Cortex of kidney (tissue), 1 donor: Measurements from ENCODE around the gene TPK1.

Source experiments
- DNase-seq: peaks from one replicate; lab custom pipeline; 2025; lab: John Stamatoyannopoulos, UW

Gene TPK1

GRCh38 chr7:144723301-144723700 is 112.6 kb downstream of the TPK1 start:
- no peak for DNase-seq

- no peak for DNase-seq
Measured at GRCh38 chr7:144720710-144721109, 115.1 kb downstream of the TPK1 start.

GRCh38 chr7:144720149-144720548 is 115.7 kb downstream of the TPK1 start:
- DNase-seq = no peak

GRCh38 chr7:144717720-144718119 is 118.1 kb downstream of the TPK1 start:
- no peak for DNase-seq

- DNase-seq = no peak
Measured at GRCh38 chr7:144713850-144714249, 122.0 kb downstream of the TPK1 start.

- no peak for DNase-seq
Measured at GRCh38 chr7:144710791-144711190, 125.1 kb downstream of the TPK1 start.

- no peak for DNase-seq
Measured at GRCh38 chr7:144709066-144709465, 126.8 kb downstream of the TPK1 start.

GRCh38 chr7:144691240-144691639 is 144.6 kb downstream of the TPK1 start:
- DNase-seq = no peak

GRCh38 chr7:144682581-144683280 is 153.1 kb downstream of the TPK1 start:
- no peak for DNase-seq

- DNase-seq = no peak
Measured at GRCh38 chr7:144676492-144676891, 159.4 kb downstream of the TPK1 start.

GRCh38 chr7:144674550-144674949 is 161.3 kb downstream of the TPK1 start:
- DNase-seq = no peak

GRCh38 chr7:144672869-144673268 is 163.0 kb downstream of the TPK1 start:
- DNase-seq = no peak

GRCh38 chr7:144671429-144671828 is 164.4 kb downstream of the TPK1 start:
- DNase-seq = no peak

- no peak for DNase-seq
Measured at GRCh38 chr7:144670218-144670617, 165.6 kb downstream of the TPK1 start.

GRCh38 chr7:144668503-144668902 is 167.3 kb downstream of the TPK1 start:
- no peak for DNase-seq

GRCh38 chr7:144665689-144666381 is 170.0 kb downstream of the TPK1 start:
- no peak for DNase-seq

GRCh38 chr7:144659211-144659610 is 176.6 kb downstream of the TPK1 start:
- DNase-seq = no peak

- DNase-seq = no peak
Measured at GRCh38 chr7:144656965-144657517, 178.8 kb downstream of the TPK1 start.

GRCh38 chr7:144653449-144653848 is 182.4 kb downstream of the TPK1 start:
- no peak for DNase-seq

- no peak for DNase-seq
Measured at GRCh38 chr7:144650439-144650838, 185.4 kb downstream of the TPK1 start.

- DNase-seq = no peak
Measured at GRCh38 chr7:144649120-144649519, 186.7 kb downstream of the TPK1 start.

- DNase-seq = no peak
Measured at GRCh38 chr7:144641389-144642044, 194.3 kb downstream of the TPK1 start.

- DNase-seq = no peak
Measured at GRCh38 chr7:144632724-144633123, 203.1 kb downstream of the TPK1 start.
